Transverse colon (tissue), 4 donors: ENCODE results near the gene NCF2. TPM values are rescaled to one million over a fixed set of nuclear protein-coding genes. Genes with fewer than 3 reads are reported as not detected.

ENCODE experiments used
- DNase-seq: peaks from one replicate; pipeline ENCODE4 v3.0.0-alpha.2; 2019
- H3K27ac ChIP-seq, 4 donors: fragments of 200-600 bp; sonication (generic); 2 replicates each; pipeline ENCODE4 v1.5.1; 2016 to 2018; ENCODE audit warnings: inconsistent platforms in 4 of 4
- H3K27me3 ChIP-seq: fragments of 200-600 bp; sonication (generic); 2 replicates; pipeline ENCODE4 v1.5.1; 2017; ENCODE audit warnings: inconsistent platforms
- H3K36me3 ChIP-seq, 4 donors: fragments of 200-600 bp; sonication (generic); 2 replicates each; pipeline ENCODE4 v1.5.1; 2017 to 2019; ENCODE audit warnings: inconsistent platforms in 4 of 4
- H3K4me1 ChIP-seq, 4 donors: fragments of 200-600 bp; sonication (generic); 2 replicates each; pipeline ENCODE4 v1.5.1; 2017 to 2020; ENCODE audit warnings: inconsistent platforms in 4 of 4
- H3K4me3 ChIP-seq, 4 donors: fragments of 200-600 bp; sonication (generic); 1 replicate in 1 of 4; 2 replicates in 3 of 4; pipeline versions ENCODE4 v1.5.1 to v1.6.1; 2017 to 2019; ENCODE audit warnings: inconsistent platforms in 4 of 4
- H3K9me3 ChIP-seq, 2 donors: fragments of 200-600 bp; sonication (generic); 2 replicates each; pipeline ENCODE4 v1.5.1; 2017 to 2019; ENCODE audit warnings: inconsistent platforms in 2 of 2
- CTCF ChIP-seq, 5 experiments: fragments of 200-600 bp in 3 of 5; fragments of 450-650 bp in 2 of 5; sonication (generic) in 3 of 5; IDR thresholded peaks; 1 replicate in 2 of 5; 2 replicates in 3 of 5; pipeline ENCODE4 v1.5.1; 2016 to 2017; ENCODE audit warnings: antibody characterized with exemption in 5 of 5, inconsistent platforms in 3 of 5, mild to moderate bottlenecking in 2 of 5, moderate library complexity in 1 of 5
- EP300 ChIP-seq: sonication (generic); formaldehyde crosslinking; IDR thresholded peaks from one replicate; pipeline ENCODE4 v1.6.1; 2017; ENCODE audit warnings: antibody characterized with exemption, low read depth
- POLR2A ChIP-seq: fragments of 450-650 bp; IDR thresholded peaks from one replicate; pipeline ENCODE4 v1.6.1; 2016; ENCODE audit warnings: antibody characterized with exemption, mild to moderate bottlenecking, moderate library complexity
- POLR2AphosphoS5 ChIP-seq, 3 donors: sonication (generic); formaldehyde crosslinking; IDR thresholded peaks; one replicate each; pipeline ENCODE4 v1.6.1; 2016; ENCODE audit warnings: antibody characterized with exemption in 3 of 3
- WGBS, 2 donors: methylation state at CpG; one replicate each; pipeline ENCODE4 v1.1.5; 2018; ENCODE audit warnings: low coverage in 1 of 2; 5-methylcytosine and 5-hydroxymethylcytosine counted together
- in situ Hi-C, 4 donors: fragments of 200-750 bp; cut with MboI; loops; one replicate each; pipeline versions ENCODE4 v1.15.0 to v1.15.1; 2017; ENCODE audit warnings: low sequenced_read_pairs in 3 of 4, low pct_ligation_motif_present in 1 of 4, low pct_unique_long_range_greater_than_20kb in 1 of 4
- intact Hi-C: fragments of 100-400 bp; cut with DNase I; formaldehyde crosslinking; loops from one replicate; pipeline ENCODE4 v1.15.1; 2023; ENCODE audit warnings: low total_unique reads
- total RNA-seq, 4 donors: library from RNA; depleted of rRNA; stranded (reverse); fragments of >200 nt; gene quantifications; one replicate each; pipeline ENCODE4 v1.1.0, GENCODE V29; 2016

The NCF2 gene
- total RNA-seq, 4 donors from 2014 or later, result 3.8 to 12.7 (median 5.6) TPM

GRCh38 chr1:183565261-183565660 is 25.0 kb downstream of the NCF2 start:
- 73 to 90% methylated on average over 2 to 4 of the region's 4 CpGs for WGBS, 2 donors
- Histone ChIP-seq H3K9me3 (no peaks in the 10 kb centered on the region), H3K4me1 (peaks cover 0 to 13% (median 3%) of the 10 kb centered on the region in 4 donors), H3K27me3 (no peaks in the 10 kb centered on the region), H3K36me3 (no peaks in the 10 kb centered on the region), H3K4me3 (no peak overlapping the region), H3K27ac (no peak overlapping the region)
- in situ Hi-C loops, result no loop called here
- intact Hi-C loops, result no loop called here
- no peak for TF ChIP-seq CTCF (IDR thresholded peaks at IDR 0.05)
- no peak for TF ChIP-seq EP300
- no peak for DNase-seq

GRCh38 chr1:183562701-183563100 is 27.6 kb downstream of the NCF2 start:
- intact Hi-C loops, result no loop called here
- no peak overlapping the region for H3K27ac ChIP-seq
- H3K9me3 ChIP-seq, result no peaks in the 10 kb centered on the region
- 87 to 100% methylated on average over 2 of the region's 2 CpGs for WGBS, 2 donors
- no peaks in the 10 kb centered on the region for H3K27me3 ChIP-seq
- no peak for DNase-seq
- TF ChIP-seq POLR2A, result no peak
- no peak for TF ChIP-seq EP300
- TF ChIP-seq POLR2AphosphoS5 (IDR thresholded peaks at IDR 0.05), result no peak
- TF ChIP-seq CTCF (IDR thresholded peaks at IDR 0.05), result no peak
- H3K36me3 ChIP-seq, result no peaks in the 10 kb centered on the region
- in situ Hi-C loops, result no loop called here
- peaks cover 0 to 9% (median 3%) of the 10 kb centered on the region in 4 donors for H3K4me1 ChIP-seq
- no peak overlapping the region for H3K4me3 ChIP-seq

GRCh38 chr1:183559061-183559460 is 31.2 kb downstream of the NCF2 start:
- Histone ChIP-seq H3K27ac (no peak overlapping the region), H3K4me3 (no peak overlapping the region), H3K4me1 (no peaks in the 10 kb centered on the region), H3K27me3 (no peaks in the 10 kb centered on the region), H3K9me3 (no peaks in the 10 kb centered on the region), H3K36me3 (no peaks in the 10 kb centered on the region)
- in situ Hi-C loops (no loop called here), intact Hi-C loops (no loop called here)
- DNase-seq, result no peak
- TF ChIP-seq CTCF (IDR thresholded peaks at IDR 0.05), result no peak
- no peak for TF ChIP-seq POLR2A
- no peak for TF ChIP-seq POLR2AphosphoS5 (IDR thresholded peaks at IDR 0.05)
- no peak for TF ChIP-seq EP300

- no peaks in the 10 kb centered on the region for H3K9me3 ChIP-seq
- no peak for TF ChIP-seq CTCF (IDR thresholded peaks at IDR 0.05)
- TF ChIP-seq EP300, result no peak
- no peak for TF ChIP-seq POLR2A
- TF ChIP-seq POLR2AphosphoS5 (IDR thresholded peaks at IDR 0.05), result no peak
- WGBS, 2 donors, result 42 to 69% methylated on average over 2 to 3 of the region's 3 CpGs
- no peak for DNase-seq
- intact Hi-C loops, result no loop called here
- no peak overlapping the region for H3K4me3 ChIP-seq
- H3K27me3 ChIP-seq, result no peaks in the 10 kb centered on the region
- in situ Hi-C loops, result no loop called here
- H3K27ac ChIP-seq, result no peak overlapping the region
- H3K36me3 ChIP-seq, result peaks cover 0 to 30% (median 11%) of the 10 kb centered on the region in 4 donors
- H3K4me1 ChIP-seq, result no peaks in the 10 kb centered on the region
Measured at GRCh38 chr1:183554577-183554976, 35.7 kb downstream of the NCF2 start.
